ENCODE data around the gene AK2. TPM values are rescaled to one million over a fixed set of nuclear protein-coding genes. Genes with fewer than 3 reads are reported as not detected.
"Not testable (repeated sequence)": the region's sequence is repeated elsewhere in the genome, so short reads cannot be mapped to it uniquely, and the experiment has no call there.

Gene AK2
- total and polyA plus RNA-seq, 10 of the 15 experiments (the other 5 are each of a cell fraction or from before 2014, with no cell fraction given): 52.3 to 500 (median 278) TPM

DNA sequence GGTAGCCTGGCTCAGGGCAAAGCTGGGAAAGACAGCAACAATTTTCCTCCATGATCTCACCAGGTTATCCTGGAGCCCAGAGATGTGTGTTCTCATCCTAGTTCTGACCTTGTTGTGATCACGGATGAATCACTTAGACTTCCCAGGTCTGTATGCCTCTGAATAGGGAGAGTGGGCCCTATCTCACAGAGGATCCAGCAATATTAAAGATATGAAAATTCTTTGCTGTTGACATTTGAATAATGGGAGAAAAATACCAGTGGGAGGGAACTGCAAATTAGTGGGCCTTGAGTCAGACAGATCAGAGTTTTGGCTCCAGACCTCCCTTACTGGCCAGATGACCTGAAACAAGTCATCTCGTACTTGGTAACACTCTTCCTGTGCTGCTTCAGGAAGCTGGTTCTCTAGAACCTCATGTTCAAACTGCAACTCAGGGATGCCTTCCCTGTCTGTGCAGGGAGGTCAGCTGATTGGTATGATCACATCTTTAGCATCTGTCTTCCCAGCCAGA lies 39.2 kb downstream of the AK2 start (continued):
- TF ChIP-seq HDGF (IDR thresholded peaks at IDR 0.05): no peak
- TF ChIP-seq TCF12 (IDR thresholded peaks at IDR 0.05; ENCODE audit: low read depth, low read length): no peak
- no peak for TF ChIP-seq NBN (IDR thresholded peaks at IDR 0.05)
- no peak for TF ChIP-seq RUNX3 (IDR thresholded peaks at IDR 0.05; ENCODE audit: low read length)
- no peak for TF ChIP-seq GABPA (IDR thresholded peaks at IDR 0.05; ENCODE audit: low read depth)
- TF ChIP-seq ASH2L (IDR thresholded peaks at IDR 0.05; ENCODE audit: borderline replicate concordance, low read depth): no peak
- TF ChIP-seq RFX5 (IDR thresholded peaks at IDR 0.05; ENCODE audit: low read depth, low read length): no peak
- TF ChIP-seq HDAC6 (IDR thresholded peaks at IDR 0.05; ENCODE audit: unreplicated experiment): no peak
- no peak for TF ChIP-seq ZNF217 (IDR thresholded peaks at IDR 0.05)
- TF ChIP-seq BMI1 (IDR thresholded peaks at IDR 0.05; ENCODE audit: borderline replicate concordance): no peak
- TF ChIP-seq CREB1 (IDR thresholded peaks at IDR 0.05; ENCODE audit: low read depth): no peak
- no peak for TF ChIP-seq CBX3 (IDR thresholded peaks at IDR 0.05; ENCODE audit: borderline replicate concordance, low read depth)

DNA sequence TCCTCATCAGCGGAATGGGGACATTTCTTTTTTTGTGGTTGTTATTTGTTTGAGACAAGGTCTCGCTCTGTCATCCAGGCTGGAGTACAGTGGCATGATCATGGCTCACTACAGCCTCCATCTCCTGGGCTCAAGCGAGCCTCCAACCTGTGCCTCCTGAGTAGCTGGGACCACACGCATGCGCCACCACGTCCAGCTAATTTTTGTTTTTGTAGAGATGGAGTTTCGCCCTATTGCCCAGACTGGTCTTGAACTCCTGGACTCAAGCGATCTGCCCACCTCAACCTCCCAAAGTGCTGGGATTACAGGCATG lies 43.4 kb downstream of the AK2 start:
- H3K79me2 ChIP-seq (ENCODE audit: control insufficient read depth, insufficient read depth, low read length); ATAC-seq; BruUV-seq (replicated peaks); H3K9me3 ChIP-seq (replicated peaks; ENCODE audit: control insufficient read depth, insufficient read depth, low read length); H2AFZ ChIP-seq (ENCODE audit: control insufficient read depth, low read depth, low read length); H4K20me1 ChIP-seq (ENCODE audit: control insufficient read depth, insufficient read depth); in situ Hi-C loops (cut with MboI); FAIRE-seq; H3K27me3 ChIP-seq (replicated peaks in 1 of 2; ENCODE audit: control insufficient read depth in 2 of 2, insufficient read depth in 2 of 2, low read length in 1 of 2); DNase-seq (ENCODE audit: low read depth, low spot score); H3K4me3 ChIP-seq; H3K36me3 ChIP-seq (ENCODE audit: control insufficient read depth in 2 of 2, insufficient read depth in 2 of 2, low read length in 1 of 2): not testable (repeated sequence)
- 30% methylated on average over 8 of the region's 8 CpGs for WGBS (ENCODE audit: insufficient coverage, insufficient replicate concordance, low lambda C conversion rate, missing lambda C conversion rate)
- ChIA-PET CTCF (interaction anchor here (0.8 to 3.3 kb wide), 14 partner anchors 9 to 475 kb away, joined by 3 to 29 read pairs (median 4); partner anchors contain the start of gene RNF19B), SMC1A (ENCODE audit: uncharacterized antibody, unreplicated experiment) (interaction anchor here (0.9 to 4.2 kb wide), 21 partner anchors 9 to 87 kb away, joined by 3 to 65 read pairs (median 6); partner anchors contain the start of genes AK2 and RNF19B), RAD21 (ENCODE audit: unreplicated experiment) (interaction anchor here (0.9 to 4.0 kb wide), 14 partner anchors 9 to 63 kb away, joined by 3 to 63 read pairs (median 7); partner anchors contain the start of gene RNF19B), POLR2A (interaction anchor here (0.5 to 4.8 kb wide), 16 partner anchors 9 to 821 kb away, joined by 3 to 56 read pairs (median 6); partner anchors contain the start of gene RNF19B)
- TF ChIP-seq ZNF24 (IDR thresholded peaks at IDR 0.05) (0 out of 2 replicates have a peak, but pooled peaks have one; percentile 1), HDAC2 (IDR thresholded peaks at IDR 0.05) (0 out of 2 replicates have a peak, but pooled peaks have one; percentile 2), SMARCA5 (IDR thresholded peaks at IDR 0.05) (peak; percentile 75; the same call in 1 of the 2 replicates), RUNX3 (IDR thresholded peaks at IDR 0.05; ENCODE audit: low read length) (peak; percentile 65; the same call in 1 of the 2 replicates)
- TF ChIP-seq, protein P1, sequence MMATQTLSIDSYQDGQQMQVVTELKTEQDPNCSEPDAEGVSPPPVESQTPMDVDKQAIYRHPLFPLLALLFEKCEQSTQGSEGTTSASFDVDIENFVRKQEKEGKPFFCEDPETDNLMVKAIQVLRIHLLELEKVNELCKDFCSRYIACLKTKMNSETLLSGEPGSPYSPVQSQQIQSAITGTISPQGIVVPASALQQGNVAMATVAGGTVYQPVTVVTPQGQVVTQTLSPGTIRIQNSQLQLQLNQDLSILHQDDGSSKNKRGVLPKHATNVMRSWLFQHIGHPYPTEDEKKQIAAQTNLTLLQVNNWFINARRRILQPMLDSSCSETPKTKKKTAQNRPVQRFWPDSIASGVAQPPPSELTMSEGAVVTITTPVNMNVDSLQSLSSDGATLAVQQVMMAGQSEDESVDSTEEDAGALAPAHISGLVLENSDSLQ (IDR thresholded peaks at IDR 0.05): 0 out of 2 replicates have a peak, but pooled peaks have one; percentile 26
- H3K9ac ChIP-seq (ENCODE audit: control insufficient read depth, insufficient read depth, low read length): peak overlapping the region; percentile 72
- intact Hi-C loops (cut with micrococcal nuclease; ENCODE audit: unreplicated experiment): loop anchor here (2.0 to 5.0 kb wide), 2 partner anchors 34 to 172 kb away; no protein-coding TSS in a partner anchor
- peak overlapping the region; percentile 94 for H3K4me2 ChIP-seq (ENCODE audit: control insufficient read depth, insufficient read depth)
- peak overlapping the region; percentile 99 for H3K27ac ChIP-seq (ENCODE audit: control insufficient read depth, insufficient read depth)
- peaks cover 64% of the 10 kb centered on the region for H3K4me1 ChIP-seq (ENCODE audit: control insufficient read depth, insufficient read depth, low read length)
